Lung microvascular endothelial cell (primary cell): ENCODE data around the gene BRI3. TPM values are rescaled to one million over a fixed set of nuclear protein-coding genes. Genes with fewer than 3 reads are reported as not detected.

Source experiments
- DNase-seq, 2 donors: peaks; one replicate each; pipeline versions ENCODE4 v3.0.0 to v3.0.0-alpha.2; 2010; ENCODE audit warnings: low read depth in 2 of 2
- total RNA-seq: library from RNA; depleted of rRNA; stranded (reverse); fragments of >200 nt; gene quantifications from 2 replicates; pipeline ENCODE4 v1.2.1, GENCODE V29; 2014

Gene BRI3, protein sequence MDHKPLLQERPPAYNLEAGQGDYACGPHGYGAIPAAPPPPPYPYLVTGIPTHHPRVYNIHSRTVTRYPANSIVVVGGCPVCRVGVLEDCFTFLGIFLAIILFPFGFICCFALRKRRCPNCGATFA
- total RNA-seq = 47.5 and 68.5 TPM in 2 replicates

DNA sequence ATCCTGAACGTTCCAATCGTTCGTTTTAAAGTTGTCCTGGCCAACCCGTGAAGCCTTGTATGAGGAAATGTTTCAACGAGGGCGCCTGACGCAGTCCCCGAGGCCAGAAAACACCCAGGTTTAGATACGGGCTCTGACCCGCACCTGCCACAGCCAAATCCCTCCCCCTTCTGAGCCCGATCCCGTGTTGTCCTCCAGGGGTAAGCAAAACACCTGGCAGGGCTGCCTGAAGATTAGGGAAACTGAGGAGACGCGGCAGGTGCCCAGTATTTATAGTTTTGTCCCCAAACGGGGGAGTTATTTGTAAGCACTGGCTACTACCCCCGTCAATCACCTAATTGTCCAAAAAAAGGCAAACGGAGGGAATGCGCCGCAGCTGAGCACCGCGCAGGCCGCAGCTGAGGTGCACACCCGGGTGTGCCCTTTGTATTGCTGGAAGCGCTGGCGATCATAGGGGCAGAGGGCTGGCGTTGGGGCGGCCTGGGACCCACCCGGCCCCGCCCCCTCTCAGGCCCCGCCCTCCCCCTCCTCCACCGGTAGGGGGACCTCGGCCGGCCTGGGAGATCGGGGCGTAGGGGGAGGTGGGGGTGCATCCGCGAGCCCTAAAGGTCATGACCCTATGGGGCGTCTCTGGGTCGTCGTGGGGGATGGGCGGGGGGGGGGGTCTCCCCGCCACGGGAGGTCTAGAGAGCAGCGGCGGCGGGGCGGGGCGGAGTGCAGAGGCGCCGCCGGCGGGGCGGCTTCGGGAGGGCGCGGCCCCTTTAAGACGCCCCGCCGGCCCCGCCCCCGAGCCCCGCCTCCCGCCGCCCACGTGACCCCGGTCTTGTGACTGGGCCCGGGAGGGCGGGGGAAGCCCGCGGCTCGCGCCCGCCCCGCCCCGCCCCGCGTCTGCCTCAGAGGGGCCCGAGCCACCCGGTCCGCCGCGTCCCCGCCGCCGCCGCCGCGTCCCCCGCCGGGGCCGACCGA lies at the start of gene BRI3:
Gene BRI3, plus strand, starts transcription at position 896 of the 966 bp plus-strand sequence. CDS start 110 bp downstream, outside the sequence.
- DNase-seq = peak; percentile 90 to 92

DNA sequence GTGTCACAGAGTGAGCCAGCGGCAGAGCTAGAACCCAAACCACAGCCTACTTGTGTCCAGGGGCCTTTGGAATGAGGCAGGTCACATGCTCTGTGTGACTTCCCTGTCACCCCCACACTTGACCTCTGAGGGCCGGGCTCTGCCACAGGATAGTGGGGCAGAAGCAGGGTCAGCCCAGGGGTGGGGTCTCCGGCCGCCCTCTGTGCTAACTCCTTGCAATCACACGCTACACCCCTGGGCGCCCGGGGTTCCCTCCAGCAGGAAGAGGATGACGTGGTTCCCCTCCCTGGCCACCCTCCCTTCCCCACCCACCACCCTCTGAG lies 49.3 kb upstream of the BRI3 start:
- DNase-seq = no peak

DNA sequence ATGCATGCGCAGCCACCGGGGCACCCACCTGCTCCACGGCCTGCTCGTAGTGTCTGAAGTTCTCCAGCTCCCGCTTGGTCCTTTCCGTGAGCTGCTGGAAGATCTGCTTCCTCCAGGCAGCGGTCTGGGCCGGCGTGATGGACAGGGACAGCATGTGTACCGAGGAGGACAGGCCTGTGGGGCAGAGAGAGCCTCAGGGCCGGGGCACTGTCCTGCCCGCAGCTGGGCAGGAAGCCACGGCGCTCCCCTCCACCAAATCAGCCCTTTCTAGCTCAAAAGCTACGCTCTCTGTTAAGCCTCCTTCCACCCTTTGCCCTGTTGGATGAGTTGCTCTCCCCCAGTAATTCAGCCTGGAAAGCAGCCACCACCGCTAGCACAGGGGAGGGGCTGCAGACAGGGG lies 48.7 kb upstream of the BRI3 start:
- no peak for DNase-seq

DNA sequence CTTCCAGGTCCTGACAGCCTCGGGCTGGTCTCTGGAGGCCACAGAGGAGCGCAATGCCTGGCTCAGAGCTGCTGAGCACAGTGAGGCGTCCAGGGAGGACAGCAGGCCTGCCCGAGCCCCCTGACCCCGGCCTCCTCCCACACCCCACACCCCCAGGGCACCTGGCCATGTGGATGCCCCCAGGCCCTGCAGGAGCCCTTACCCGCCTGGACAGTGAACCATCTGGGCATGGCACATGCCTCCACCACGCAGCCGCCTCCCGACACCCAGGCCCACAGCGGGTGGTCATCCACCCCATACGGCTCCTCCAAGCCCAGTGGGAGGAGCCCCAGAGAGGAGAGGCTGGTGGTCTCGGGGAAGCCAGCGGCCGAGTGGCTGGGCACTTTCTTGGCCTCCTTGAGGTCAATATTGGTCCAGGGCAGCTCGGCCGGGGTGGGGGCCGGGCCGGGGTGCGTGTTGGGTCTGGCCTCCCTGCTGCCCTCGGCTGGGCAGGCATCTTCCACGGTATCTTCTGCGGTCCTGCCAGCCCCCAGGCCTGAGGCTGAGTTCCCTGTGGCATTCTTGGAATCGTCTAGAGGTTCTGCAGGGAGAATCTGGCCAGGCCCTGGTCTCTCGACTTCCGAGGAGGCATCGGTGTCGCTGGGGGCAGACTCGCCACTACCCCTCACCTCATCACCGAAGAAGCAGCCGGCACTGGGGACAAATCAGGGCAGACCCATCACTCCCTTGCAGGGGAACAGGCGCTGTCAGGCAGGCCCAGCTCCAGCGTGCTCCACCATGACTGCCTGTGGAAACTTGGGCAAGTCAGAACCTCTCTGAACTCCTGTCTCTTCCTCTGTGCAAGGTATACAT lies 48.0 kb upstream of the BRI3 start:
- no peak for DNase-seq

DNA sequence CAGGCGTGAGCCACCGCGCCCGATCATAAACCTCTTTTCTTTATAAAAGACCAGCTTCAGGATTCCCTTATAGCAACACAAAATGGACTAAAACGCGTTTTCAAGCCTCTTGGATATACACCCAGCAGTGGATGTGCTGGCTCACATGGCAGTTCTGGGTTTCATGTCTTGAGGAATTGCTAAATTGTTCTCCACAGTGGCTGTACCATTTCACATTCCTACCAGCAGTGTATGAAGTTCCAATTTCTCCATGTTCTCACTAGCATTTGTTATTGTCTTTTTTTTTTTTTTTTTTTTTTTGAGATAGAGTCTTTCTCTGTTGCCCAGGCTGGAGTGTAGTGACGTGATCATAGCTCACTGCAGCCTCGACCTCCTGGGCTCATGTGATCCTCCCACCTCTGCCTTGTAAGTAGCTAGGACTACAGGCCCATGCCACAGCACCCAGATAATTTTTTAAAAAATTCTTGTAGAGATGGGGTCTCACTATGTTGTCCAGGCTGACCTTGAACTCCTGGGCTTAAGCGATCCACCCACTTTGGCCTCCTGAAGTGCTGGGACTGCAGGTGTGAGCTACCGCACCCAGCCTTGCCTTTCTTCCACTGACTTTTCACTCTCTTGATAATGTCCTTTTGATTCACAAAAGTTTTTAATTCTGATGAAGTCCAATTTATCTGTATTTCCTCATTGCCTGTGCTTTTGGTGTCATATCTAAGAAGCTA lies 46.9 kb upstream of the BRI3 start:
- DNase-seq = no peak

DNA sequence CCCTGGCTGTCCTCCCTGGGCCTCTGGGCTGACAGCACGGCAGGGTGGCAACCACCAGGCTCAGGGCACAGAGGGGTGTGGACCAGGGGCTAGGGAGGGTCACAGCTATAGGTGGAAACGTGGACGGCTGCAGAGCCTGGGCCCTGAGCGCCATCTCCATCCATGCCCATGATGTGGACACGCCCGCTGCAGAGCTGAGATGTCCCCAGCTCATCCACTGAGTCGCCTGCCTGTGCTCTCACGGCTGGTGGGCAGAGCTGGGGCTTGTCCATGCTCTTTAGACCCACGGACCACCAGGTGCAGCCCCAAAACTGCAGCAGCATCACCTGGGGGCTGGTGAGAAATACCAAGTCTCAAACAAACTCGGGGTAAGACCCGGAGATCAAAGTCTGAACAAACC lies 45.6 kb upstream of the BRI3 start:
- DNase-seq = no peak

DNA sequence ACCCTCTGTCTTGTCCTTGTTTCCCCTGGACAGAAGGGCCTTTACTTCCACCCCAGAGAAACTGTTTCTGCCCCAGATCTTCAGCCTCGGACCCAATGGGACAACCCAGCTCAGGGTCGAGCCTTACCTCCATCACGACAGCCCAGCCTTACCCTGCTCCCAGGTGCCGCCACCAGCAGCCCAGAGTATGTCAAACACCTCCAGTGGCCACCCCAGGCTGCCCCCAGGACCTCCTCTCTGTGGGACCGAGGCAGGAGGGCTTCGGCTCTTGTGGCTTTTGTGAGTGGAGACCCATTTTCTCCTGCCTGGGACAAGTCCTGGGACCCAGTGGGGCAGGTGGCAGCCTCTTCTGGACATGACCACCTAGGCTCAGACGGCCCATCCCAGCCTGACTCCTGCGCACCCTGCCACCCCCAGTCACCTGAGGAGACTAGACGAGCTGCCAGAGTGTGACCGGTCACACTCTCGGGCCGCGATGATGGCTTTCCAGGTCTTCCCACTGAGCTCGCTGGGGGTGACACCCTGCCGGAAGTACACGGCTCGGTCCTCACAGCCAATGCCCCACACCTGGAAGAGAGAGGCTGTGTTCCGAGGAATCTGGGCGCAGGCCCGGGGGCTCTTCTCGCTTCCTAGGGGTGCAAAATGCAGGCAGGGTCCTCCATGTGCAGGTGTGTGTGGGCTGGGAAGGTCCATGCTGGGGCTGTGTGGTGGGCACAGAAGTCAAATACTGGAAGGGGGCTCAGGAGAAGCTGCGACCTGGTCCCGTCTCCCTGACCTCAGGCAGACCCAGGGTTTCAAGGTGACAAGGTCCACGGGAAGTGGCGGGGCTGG lies 44.9 kb upstream of the BRI3 start:
- no peak for DNase-seq

DNA sequence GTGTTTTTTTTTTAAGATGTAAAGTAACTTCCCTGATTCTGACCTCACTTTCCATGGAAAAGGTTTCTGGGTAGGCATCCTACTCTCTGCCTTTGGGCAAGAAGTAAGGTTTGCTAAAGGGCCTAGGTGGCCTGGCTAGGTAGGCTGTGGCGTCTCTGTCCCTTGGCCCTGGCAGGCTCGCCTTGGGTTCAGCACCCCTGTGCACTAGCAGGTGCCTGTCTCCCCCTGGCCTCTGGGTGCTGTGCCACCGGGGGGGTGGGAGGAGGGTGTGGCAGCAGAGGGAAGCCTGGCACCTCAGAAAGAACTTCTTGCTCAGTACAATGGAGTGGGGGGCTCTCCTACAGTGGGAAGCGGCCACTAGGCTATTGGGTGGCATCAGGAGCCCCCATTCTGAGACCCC lies 43.4 kb upstream of the BRI3 start:
- no peak for DNase-seq

DNA sequence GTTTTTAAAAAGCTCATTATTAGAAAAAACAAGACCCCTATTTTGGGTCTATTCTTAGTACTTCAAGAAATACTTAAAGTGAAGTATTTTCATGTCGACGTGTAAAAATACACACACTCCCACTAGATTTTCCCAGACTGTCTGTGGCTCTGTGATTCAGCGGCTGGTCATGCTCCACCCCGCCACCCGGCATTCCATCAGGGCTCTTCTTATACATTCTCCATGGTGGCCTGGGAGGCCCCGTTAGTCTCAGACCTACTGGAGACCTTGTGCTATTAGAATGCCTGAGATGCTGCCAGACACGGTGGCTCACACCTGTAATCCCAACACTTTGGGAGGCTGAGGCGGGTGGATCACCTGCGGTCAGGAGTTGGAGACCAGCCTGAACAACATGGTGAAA lies 42.5 kb upstream of the BRI3 start:
- DNase-seq = no peak

DNA sequence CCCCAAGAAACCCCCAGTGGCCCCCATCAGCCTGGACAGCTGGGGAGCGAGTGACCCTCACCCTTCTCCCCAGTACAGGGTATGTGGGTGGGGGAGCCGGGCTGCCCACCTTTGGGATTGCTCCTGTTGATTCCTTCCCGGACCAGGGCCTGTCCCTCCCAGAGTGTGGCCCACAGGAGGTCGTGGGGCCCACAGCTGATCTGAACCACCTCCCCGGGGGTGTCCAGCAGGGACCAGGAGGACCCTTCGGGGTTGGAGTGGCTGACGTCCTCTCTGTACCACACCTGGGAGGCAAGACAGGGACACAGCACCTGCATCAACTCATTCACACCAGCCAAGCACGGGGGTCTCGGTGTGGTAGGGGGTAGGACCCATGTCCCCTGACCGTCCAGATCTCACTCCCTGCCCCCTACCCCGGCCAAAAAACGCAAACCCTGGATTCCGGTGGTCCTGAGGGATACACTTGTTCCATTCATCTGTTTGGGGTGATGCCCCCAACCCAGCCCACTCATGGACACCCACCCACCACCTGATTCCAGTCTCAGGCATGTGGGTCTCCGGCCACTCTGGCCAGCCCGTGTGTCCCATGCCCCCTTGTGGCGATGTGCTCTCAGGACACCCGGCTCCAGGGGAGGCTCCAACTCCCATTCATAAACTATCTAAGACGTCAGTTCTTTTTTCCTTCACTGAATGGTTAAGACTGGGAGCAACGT lies 40.4 kb upstream of the BRI3 start:
- peak; percentile 66 to 69 for DNase-seq

DNA sequence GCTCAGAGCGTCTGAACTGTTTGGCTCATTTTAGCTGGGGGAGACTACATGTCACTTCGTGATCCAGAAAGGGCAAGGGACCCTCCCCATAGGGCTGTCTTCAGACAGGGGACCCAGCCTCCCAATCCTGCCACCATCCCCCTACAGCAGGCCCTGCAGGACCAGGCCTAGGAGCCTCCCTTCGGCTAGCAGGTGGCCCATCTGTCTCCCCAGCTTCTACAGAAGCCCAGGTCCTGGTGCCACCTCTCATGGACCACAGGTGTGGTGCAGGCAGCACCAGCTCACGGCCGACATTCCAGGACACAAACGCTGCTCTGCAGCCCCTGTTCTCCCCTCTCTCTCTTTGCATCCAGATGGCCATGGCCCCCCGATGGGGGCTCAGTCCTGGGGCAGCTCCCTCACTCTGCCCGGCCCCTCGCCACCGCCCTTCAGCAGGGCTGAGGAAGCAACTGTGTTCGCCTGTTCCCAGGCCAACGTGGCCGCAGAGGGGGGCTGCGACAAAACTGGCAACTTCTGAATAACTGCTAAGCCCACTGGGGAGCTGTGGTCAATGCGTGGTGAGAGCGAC lies 39.7 kb upstream of the BRI3 start:
- DNase-seq = no peak

DNA sequence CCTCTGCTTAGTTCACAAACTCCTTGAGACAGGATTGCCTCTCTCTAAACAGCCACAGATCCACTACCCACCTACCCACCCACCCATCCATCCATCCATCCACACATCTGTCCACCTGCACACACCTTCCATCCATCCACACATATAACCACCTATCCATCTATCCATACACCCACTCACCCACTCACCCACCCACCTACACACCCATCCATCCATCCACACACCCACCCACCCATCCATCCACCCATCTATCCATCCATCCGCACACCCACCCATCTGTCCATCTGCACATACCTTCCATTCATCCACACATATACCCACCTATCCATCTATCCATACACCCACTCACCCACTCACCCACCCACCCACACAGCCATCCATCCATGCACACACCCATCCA lies 39.1 kb upstream of the BRI3 start:
- DNase-seq = no peak

DNA sequence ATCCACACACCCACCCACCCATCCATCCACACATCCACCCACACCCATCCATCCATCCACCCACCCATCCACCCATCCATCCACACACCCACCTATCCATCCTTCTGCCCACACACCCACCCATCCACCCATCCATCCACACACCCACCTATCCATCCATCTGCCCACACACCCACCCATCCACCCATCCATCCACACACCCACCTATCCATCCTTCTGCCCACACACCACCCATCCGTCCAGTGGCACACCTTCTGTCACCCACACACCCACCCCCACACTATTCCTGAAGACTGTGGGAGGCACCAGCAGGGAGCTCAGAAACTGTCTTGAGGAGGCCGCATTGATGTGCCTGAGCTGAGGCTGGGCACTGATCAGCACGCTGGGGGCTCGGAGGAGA lies 38.6 kb upstream of the BRI3 start:
- no peak for DNase-seq

DNA sequence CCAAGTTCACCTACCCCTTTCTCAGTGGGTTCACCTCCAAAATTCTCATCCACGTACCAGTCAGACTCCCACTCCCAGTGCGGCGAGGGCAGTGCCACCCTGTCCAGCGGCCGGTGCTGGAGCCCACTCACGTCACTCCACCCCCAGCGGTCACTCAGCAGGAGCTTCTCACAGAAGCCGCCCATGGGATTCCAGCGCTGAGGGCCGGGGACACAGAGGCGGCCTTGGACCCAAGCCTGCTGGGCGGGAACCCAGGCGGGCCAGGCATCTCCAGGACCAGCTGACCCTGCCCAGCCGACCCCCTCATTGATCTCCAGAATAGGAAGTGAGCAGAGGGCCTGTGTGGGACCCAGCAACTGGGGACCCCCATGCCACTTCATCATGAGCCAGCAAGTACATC lies 36.6 kb upstream of the BRI3 start:
- DNase-seq = no peak

DNA sequence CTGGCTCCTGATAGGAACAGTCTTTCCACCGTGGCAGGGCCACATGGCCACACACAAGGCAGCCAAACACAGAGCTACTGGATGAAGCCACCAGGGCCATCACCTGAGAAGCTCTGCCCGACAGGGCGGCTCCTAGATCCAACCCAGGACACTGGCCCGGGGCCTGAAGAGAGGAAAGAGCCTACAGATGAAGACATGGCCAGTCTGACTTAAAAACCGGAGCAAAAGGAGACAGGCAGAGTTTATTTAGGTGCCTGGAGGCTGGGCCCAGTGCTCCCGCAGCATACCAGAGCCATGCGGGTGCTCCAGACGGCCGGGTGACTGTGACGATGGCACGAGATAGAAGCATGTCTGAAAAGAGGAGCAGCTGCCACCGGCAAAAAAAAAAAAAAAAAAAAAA lies 33.3 kb upstream of the BRI3 start:
- no peak for DNase-seq

DNA sequence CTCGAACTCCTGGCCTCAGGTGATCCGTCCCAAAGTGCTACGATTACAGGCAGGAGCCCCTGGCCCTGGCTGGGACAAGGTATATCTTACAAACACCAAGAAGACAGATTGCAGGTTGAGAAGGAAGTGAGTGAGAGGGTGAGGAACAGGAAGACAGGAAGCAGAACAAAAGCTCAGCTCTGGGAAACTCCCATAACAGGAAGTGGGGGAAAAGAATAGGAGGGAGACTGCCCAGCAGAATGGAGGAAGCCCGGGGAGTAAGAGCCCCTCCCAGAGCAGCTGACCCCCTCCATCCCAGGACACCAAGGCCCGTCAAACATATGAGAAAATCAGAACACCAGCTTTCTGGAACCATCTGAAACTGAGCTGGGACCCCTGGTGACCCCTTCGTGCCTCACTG lies 32.4 kb upstream of the BRI3 start:
- peak; percentile 58 to 73 for DNase-seq

DNA sequence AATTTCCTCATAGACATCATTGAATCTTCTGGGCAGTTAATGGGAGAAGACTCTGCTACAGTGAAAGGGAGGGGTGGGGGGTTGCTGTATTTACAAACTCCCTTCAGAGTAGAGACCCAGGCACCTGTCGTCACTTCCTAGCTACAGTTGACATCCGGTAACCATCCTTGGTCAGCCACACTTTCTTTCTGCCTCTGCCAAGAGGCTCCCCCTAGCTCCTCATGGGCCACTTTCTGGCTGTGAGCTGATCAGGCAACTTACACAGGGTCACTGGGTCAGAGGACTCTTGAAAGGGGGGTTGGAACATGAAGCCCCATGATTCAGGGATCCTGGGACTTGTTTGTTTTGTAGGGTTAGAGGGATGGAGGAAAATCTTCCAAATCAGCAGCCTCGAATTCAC lies 30.7 kb upstream of the BRI3 start:
- peak; percentile 30 to 59 for DNase-seq

DNA sequence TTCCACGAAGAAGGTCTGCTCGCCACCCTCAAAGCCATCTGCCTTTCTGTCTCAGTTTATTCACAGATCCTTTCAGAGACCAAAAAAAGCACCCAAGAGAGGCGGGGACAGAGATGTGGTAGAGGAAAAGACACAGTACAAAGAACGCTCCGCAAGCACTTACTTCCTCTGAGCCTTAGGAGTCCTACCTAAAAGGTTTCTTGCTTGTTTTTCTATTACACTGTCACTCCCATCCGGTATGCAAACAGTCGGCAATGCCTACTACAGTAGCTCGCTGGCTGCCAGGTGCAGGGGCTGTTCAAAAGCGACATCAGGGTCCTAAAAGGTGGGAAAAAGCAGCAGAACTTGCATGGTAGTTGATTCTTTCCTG lies 30.3 kb upstream of the BRI3 start:
- DNase-seq = peak in 1 of 2 donors; percentile 17

DNA sequence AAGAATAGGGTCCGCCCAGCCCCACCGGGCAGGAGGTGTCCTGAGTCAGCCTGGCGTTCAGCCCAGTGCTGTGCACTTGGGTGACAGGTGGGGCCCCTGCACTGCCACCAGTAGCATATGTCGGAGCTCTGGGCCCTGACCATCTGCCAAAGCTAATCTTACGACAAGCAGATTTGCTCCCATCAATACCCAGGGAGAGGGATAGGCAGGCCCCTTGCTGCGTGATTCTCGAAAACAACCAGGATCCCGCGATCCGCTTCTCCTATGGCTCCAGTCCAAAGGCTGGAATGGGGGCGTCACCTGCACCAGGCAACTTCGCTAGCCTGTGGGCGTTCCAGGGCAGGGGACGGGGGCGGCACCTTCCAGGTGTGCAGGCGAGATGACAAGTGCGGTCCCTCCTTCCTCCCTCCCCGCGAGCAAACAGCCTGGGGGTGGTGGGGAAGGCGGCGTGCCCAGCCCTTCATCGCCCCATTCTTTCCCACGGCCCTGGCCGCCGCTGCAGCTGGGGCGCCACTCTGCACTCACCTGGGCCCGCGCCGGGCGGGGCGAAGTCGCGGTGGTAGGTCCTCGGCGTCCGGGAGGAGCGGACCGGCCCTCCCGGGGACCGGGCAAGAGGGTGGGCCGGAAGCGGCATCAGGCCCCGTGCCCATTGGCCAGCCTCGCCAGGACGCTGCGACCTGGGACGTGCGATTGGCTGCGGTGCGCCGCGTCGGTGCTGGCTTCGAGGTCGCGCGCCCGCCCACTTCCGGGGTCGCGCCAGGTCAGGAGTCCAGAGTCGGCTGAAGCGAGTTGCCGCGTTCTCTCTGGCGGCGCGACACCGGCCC lies 29.7 kb upstream of the BRI3 start, which contains the start of gene TECPR1:
Gene TECPR1, minus strand, starts transcription at position 632 of the 824 bp plus-strand sequence. CDS start 6,086 bp downstream, outside the sequence.
- DNase-seq = peak; percentile 93 to 94
